Measurements from ENCODE around the gene ADARB1. TPM values are rescaled to one million over a fixed set of nuclear protein-coding genes. Genes with fewer than 3 reads are reported as not detected.

ADARB1 gene
- total and polyA plus RNA-seq, 2 of the 8 experiments (the other 6 are each of a cell fraction or from before 2014, with no cell fraction given): 4.7 to 14.9 TPM

DNA sequence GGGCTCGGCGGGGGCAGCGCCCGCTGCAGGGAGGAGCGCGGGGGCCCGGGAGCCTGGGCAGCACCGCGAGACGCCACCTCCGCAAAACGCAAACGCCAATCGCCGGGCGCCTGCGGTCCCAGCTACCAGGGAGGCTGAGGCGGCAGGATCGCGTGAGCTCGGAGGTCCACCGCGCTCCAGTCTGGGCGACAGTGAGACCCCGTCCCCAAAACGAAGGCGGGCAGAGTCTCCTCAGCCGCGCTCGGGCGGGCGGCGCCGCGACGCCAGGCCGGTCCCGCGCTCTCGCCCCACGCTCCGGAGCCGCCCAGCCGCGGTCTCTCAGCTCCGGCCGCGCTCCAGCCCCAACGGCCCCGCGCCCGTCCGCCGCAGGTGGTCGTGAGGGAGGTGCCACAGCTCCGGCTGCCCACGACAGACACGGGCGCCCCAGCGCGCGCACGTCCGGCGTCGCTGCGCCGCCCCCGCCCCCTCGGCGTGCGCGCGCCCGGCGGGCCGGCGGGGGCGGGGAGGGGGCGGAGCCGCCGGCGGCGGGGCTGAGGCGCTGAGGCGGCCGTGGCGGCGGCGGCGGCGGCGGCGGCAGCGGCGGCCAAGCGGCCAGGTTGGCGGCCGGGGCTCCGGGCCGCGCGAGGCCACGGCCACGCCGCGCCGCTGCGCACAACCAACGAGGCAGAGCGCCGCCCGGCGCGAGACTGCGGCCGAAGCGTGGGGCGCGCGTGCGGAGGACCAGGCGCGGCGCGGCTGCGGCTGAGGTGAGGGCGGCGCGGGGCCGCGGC, at the start of gene ADARB1 (continued):
- TF ChIP-seq CBX8 (IDR thresholded peaks at IDR 0.05; ENCODE audit: borderline replicate concordance, low read depth, low read length): no peak
- no peak for TF ChIP-seq CTBP2 (IDR thresholded peaks at IDR 0.05; ENCODE audit: borderline replicate concordance, insufficient read depth, insufficient read length, low read length)
- TF ChIP-seq JUN (IDR thresholded peaks at IDR 0.05; ENCODE audit: low read depth, low read length): no peak
- TF ChIP-seq GTF2F1 (IDR thresholded peaks at IDR 0.05; ENCODE audit: borderline replicate concordance, low read depth, low read length): no peak
- no peak for TF ChIP-seq TEAD4 (IDR thresholded peaks at IDR 0.05; ENCODE audit: low read depth, low read length)
- TF ChIP-seq HDAC2 (IDR thresholded peaks at IDR 0.05; ENCODE audit: borderline replicate concordance in 1 of 2, low read depth in 2 of 2, low read length in 2 of 2): no peak
- TF ChIP-seq RAD21 (IDR thresholded peaks at IDR 0.05 in 1 of 2, conservative IDR thresholded peaks at IDR 0.05 in 1 of 2; ENCODE audit: low read depth in 2 of 2, low read length in 2 of 2): no peak
- 0 out of 4 replicates have a peak, but pooled peaks of 1 of the 2 experiments have one; percentile 39 for TF ChIP-seq SIN3A (conservative IDR thresholded peaks at IDR 0.05 in 1 of 2, IDR thresholded peaks at IDR 0.05 in 1 of 2; ENCODE audit: low read depth in 1 of 2, low read length in 2 of 2)
- TF ChIP-seq KDM1A (IDR thresholded peaks at IDR 0.05; ENCODE audit: borderline replicate concordance, low read length): no peak
- no peak for TF ChIP-seq EP300 (IDR thresholded peaks at IDR 0.05; ENCODE audit: borderline replicate concordance in 1 of 2, low read depth in 2 of 2, low read length in 2 of 2)
- TF ChIP-seq, protein P1, sequence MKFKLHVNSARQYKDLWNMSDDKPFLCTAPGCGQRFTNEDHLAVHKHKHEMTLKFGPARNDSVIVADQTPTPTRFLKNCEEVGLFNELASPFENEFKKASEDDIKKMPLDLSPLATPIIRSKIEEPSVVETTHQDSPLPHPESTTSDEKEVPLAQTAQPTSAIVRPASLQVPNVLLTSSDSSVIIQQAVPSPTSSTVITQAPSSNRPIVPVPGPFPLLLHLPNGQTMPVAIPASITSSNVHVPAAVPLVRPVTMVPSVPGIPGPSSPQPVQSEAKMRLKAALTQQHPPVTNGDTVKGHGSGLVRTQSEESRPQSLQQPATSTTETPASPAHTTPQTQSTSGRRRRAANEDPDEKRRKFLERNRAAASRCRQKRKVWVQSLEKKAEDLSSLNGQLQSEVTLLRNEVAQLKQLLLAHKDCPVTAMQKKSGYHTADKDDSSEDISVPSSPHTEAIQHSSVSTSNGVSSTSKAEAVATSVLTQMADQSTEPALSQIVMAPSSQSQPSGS (IDR thresholded peaks at IDR 0.05; ENCODE audit: low read length): no peak
- TF ChIP-seq EGR1 (IDR thresholded peaks at IDR 0.05; ENCODE audit: borderline replicate concordance, low read depth, low read length): peak; percentile 61; the same call in 1 of the 2 replicates
- no peak for TF ChIP-seq TCF12 (IDR thresholded peaks at IDR 0.05; ENCODE audit: low read depth, low read length)
- no peak for TF ChIP-seq CHD1 (IDR thresholded peaks at IDR 0.05; ENCODE audit: low read depth, low read length)
- no peak for TF ChIP-seq CHD2 (IDR thresholded peaks at IDR 0.05; ENCODE audit: low read length)
- TF ChIP-seq CBX5 (IDR thresholded peaks at IDR 0.05; ENCODE audit: low read depth, low read length): no peak
- no peak for TF ChIP-seq JUND (IDR thresholded peaks at IDR 0.05; ENCODE audit: low read length)
- peak; percentile 90 for TF ChIP-seq POLR2AphosphoS5 (IDR thresholded peaks at IDR 0.05; ENCODE audit: low read depth, low read length)
- TF ChIP-seq RBBP5 (IDR thresholded peaks at IDR 0.05; ENCODE audit: borderline replicate concordance, low read depth, low read length): peak; percentile 25; the same call in 1 of the 2 replicates
- peak; percentile 37 to 73; a peak in 2 of 3 replicates for TF ChIP-seq POLR2A (IDR thresholded peaks at IDR 0.05; ENCODE audit: control extremely low read depth in 1 of 2, low read depth in 2 of 2, low read length in 2 of 2)
- TF ChIP-seq, protein P2, sequence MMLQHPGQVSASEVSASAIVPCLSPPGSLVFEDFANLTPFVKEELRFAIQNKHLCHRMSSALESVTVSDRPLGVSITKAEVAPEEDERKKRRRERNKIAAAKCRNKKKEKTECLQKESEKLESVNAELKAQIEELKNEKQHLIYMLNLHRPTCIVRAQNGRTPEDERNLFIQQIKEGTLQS (IDR thresholded peaks at IDR 0.05; ENCODE audit: insufficient read depth, low read depth, low read length): no peak

All from H1 (cell line).